CD1c-positive myeloid dendritic cell (primary cell): ENCODE results near the gene BRSK2.

ENCODE experiments used
- DNase-seq: peaks from one replicate; pipeline ENCODE4 v3.0.0-alpha.2; 2016; ENCODE audit errors: extremely low spot score

The BRSK2 gene

DNA sequence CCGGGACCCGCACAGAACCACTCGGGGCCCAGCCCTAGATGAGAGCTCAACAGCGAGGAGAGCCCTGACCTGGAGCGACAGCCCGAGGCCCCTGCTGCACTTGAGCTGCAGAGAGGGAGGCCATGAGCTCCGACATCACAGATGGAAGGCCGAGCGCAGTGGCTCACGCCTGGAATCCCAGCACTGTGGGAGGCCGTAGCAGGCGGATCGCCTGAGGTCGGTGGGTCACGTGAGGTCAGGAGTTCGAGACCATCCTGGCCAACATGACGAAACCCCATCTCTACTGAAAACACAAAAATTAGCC, 13.8 kb upstream of the BRSK2 start:
- no peak for DNase-seq

DNA sequence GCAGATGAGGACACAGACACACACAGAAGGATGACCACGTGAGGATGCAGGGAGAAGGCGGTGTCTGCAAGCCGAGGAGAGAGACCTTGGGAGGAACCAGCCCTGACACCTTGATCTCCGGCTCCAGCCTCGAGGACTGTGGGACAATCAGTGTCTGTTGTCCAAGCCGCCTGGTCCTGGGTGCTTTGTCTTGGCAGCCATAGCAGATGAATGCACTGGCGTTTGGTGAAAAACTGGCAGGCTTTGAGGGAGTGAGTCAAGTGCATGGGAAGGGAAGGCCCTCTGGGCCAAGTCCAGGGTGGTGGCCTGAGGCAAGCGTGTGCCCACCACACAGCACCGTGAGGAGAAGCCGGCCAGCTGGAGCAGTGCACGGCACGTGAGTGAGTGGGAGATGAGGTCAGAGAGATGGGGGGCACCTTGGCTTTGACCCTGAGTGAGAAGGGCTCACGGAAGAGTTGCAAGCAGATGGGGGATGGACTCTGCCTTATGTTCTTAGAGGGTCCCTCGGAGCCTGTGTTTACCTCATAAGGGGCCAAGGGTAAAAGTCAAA, 12.4 kb upstream of the BRSK2 start:
- no peak for DNase-seq

DNA sequence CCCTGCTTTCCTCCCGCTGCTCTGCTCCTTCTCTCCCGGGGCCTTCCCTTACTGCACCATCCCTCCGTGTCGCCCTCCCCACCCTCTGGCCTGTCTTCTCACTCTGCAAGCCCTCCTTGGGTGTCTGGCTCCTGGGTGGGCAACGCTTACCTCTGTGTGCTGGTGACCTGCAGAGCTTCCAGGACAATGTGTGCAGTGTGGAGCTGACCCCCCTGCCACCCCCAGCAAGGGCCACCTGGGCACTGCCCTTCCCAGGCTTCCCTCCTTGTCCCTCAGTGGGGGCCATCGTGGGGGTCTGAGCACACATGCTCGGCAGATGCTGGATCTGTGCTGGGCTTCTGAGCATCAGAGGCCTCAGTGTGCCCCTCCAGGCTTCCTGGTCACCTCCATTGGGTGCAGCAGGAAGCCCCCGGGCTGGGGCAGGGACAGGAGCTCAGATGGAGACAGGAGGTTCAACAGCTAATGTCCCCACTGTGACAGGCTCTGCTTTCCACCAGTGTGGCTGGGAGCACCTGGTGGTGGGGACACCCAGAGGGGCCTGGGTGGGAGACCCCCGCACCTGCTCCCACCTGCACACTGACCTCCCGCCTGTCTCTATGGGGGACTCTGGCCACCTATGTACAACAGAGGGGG, 7.8 kb upstream of the BRSK2 start:
- no peak for DNase-seq

DNA sequence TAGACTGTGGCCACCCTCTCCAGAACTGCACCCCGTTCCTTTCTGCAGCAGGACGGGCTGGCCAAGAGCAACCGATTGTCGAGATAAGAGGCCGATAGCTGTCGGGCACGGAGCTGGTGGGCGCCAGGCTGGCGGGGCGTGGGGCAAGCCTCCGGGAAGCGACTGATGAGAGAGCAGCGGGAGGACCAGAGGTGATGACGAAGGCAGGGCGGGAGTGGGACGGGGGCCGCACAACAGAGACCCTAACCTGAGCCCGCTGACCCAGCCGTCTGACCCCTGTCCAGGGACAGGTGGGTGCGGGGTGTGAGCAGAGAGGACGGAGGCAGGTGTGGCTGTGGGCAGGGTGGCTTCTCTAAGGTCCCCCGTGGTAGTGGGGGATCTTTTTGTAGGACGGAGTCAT, 7.3 kb upstream of the BRSK2 start:
- DNase-seq = no peak

DNA sequence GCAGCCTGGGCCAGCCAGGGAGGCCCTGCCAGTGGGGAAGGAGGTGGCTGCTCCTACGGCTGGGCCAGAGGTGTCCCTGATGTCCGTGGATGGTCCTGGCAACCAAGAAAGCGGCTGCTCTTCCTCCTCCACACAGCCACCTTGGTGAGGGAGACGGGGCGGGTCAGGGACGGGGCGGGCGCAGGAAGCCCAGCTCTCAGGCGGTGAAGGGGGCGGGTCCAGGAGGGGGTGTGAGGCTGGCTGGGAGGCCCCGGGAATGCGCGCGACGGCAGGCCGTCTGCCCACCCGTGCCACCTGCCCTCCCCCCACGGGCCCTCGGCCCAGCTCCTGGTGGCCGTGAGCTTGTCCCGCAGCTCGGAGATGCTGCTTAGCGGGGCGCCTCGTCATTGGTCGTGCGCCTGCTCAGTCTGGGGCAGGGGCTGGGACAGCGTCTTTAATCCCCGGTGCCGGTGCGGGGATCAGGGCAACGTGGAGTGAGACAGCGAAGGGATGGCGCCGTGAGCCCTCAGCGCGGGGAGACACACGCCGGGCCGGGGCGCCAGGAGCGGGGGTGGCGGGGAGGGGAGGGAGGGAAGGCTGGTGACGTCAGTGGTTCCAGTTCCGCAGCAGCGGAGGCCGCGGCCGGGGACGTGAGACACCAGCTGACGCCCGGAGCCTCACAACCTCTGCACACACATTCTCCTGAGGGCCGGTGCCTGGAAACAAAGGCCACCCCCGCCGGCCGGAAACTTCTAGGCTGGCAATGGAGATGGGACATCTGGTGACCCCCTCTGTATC, 6.7 kb upstream of the BRSK2 start:
- DNase-seq = peak; percentile 94

DNA sequence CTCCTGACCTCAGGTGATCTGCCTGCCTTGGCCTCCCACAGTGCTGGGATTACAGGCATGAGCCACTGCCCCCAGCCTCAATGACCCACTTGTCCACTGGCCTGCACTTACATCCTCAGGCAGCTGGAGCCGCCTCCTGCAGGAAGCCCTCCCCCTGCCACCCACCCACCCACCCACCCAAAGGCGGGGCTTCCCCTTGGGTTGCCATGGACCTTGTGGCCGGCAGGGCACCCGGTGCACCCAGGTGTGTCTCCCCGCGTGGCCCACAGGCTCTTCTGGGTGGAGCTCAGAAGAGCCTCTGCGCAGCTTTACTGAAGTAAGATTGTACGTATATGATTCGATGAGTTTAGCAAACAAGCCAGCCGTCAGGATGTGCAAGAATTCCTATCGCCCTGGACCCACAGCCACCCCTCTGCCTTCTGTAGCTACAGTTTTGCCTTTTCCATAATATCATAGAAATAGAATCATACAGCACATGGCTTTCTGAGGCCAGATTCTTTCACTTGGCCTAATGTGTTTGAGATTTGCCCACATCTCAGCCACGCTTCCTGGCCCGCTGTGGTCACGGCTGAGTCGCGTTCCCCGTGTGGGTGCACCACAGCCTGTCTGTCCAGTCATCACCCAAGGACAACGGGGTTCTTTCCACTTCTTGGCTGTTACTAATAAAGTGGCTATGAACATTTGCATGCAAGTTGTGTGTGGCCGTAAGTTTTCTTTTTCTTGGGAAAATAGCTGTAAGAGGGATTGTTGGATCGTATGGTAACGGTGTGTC, 5.3 kb upstream of the BRSK2 start:
- peak; percentile 50 for DNase-seq

DNA sequence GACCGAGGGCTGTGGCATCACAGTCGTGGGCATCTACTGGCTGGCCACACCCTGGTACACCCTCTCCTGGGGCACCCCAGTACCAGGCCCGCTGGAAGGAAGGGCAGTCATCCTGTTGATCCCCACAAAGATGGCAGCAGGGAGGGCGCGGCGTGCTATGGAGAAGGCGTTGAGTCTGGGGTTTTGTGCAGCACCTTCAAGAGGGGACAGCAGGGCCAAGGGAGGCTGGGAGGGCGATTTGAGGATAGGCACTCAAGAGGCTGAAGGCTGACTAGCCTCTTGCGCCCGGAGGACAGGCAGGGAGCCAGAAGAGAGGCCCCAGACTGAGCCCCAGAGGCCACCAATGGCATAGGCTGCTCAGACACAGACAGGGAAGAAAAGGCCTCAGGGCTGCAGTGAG, 2.2 kb upstream of the BRSK2 start:
- no peak for DNase-seq

DNA sequence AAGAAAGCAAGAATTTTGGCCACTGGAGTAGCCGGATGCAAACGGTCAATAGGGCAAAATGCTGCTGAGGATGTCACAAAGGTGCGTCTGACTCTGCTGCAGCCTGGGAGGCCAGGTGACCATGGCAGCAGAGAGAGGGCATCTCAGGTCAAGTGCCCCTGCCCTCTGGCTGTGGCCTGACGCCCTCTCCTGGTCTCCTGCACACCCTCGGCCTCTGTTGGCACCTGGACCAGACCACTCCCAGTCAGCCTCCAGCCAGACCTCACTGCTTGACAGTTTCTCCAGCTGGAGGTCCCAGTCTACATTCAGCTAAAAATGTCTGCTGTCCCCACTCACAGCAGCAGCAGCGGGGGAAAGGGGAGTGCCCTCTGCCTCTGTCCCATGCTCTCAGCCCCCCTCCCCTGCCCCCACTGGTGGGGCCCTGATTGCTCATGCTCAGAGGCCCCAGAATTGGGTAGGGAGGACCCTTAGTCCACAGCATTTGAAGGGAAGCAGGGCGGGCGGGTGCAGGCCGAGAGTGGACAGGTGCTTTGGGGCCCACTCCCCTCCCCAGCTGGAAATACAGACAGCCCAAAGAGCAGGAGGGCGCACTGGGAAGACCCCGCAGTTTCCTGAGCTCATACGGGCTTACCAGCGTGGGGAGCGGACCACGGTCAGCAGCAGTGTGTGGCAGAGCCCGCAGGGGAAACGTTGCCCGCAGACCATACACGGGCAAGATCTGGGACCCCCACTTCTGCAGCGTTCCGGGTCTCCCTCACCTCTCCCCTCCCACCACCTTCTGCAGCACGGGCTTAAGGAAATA, 1.6 kb upstream of the BRSK2 start:
- no peak for DNase-seq

DNA sequence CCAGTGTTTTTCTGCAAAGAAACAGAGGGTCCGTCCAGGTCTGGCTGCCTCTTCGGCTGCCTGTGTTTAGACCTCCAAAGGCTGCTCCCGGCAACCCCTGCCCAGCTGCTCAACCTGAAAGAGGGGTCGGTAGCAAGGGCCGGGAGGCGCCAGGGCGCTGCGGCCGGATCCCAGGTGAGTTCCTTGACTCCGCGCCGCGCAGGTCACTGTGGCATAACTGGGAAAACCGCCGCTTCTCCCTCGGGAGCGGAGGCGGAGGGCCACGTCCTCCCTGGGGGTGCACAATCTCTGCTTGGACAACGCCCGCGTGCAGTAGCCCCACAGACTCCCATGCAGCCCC, 1.0 kb upstream of the BRSK2 start:
- DNase-seq = no peak

DNA sequence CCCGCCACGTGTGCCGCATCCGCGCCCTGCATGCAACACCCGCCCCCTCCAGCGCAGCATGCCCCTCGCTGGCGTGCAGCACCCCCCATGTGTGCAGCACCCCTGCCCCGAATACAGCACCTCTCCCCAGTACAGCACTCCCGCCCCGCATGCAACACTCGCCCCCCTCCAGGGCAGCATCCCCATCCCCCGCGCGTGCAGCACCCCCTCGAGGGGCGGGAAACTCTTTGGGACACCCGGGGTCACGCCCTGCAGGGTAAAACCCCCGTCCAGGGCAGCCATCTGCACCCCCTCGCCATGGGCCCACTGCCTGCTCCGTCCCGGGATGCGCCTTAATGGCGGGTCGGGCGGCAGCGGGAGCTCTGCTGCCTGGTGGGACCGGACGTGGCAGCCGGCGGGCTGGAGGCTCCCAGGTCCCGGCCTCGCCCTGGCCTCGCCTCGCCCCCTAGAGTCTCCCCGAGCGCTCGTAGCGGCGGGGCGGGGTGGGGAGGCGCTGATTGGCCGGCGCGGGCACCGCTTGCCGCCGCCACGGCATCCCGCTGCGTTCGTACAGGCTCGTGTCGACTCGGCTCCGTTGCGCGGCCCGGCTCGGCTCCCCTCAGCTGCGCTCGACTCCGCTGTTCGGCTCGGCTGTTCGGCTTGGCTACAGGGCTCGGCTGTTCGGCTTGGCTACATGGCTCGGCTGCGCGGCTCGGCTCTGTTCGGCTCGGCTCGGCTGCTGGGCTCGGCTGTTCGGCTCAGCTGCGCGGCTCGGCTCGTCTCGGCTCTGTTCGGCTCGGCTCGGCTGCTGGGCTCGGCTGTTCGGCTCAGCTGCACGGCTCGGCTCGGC, 417 bp upstream of the BRSK2 start:
- peak; percentile 98 for DNase-seq

DNA sequence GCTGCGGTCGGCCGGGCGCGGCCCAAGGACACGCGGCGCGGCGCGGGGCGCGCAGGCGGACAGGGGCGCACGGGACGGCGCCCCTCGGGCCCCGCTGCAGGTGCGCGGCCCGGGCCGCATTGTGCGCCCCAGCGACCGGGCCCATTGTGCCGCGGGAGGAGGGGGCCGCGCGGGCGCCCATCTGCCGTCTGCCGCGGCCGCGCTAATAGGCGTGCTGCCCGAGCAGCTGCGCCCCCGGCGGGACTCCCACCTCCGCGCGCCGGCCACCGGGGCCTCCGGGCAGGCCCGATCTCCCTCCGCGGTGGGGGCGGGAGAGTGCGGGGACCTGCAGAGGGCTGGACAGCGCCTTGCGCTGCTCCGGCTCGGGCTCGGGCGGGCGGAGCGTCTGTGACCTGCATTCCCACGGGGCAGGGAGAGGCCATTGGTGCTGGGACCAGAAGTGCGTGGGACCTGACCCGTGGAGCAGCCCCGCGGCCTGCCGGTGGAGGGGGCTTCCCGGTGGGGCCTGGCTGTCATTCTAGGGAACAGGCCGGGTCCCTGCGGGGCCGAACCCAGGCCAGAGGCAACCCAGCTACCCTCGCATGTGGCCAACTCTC, 933 bp downstream of the BRSK2 start:
- DNase-seq = peak; percentile 16

DNA sequence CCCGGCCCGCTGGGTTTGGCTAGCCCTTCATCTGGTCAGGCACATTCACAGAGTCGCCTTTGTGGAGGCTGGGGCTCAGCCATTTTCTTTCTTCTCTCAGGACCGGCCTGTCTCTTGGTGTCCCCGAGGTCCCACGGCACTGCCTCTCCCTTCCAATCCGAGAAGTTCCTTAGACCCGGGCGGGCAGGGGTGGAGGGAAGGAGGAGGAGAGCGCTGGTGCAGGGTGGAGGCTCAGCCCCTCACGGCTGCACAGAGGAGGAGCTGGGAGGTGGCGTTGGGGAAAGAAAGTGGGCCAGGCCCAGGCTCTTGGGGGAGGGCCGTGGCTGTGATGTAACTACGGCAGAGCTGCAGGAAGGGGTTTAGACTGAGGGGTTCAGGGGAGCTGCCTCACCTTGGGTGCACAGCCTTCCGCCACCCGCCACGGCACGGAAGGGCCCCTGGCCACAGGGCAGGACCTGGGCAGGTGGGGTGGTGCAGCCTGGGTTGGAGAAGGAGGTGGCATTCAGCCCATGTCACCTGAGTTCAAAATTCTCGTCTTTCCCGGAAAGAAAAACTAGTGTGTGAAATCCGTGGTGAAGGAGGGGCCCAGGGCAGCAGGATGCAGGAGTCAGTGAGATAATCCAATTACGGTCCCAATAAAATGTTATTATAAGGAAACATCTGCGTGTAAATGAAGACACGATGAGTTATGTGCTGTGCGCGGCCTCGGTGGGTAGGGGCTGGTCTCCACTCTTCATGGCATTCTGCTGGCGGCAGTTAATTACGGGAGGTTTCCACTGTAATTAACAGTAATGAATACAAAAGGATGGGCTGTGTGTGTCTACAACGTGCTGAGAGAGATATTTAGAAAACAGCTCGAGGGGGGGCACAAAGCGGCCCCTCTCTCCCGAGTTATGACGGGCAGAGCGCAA, 1.7 kb downstream of the BRSK2 start:
- peak; percentile 7 for DNase-seq

DNA sequence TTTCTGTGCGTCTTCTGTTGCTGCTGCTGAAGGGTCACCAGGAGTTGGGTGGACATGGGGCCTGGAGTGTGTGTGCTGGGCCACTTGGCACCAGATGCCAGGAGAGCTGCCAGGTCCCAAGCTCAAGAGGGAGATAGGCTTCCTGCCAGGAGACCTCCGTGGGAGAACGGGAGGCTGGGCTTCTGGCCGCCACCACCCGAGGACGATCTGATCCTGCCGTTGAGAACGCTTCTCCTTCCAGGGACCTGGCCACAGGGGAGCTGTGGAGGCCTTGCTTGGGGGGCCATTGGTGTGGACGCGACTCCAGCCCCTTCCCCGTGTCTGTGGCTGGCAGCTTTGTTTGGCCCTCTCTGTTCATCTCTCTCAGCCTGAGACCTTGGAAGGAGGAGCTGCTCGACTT, 2.4 kb downstream of the BRSK2 start:
- no peak for DNase-seq

DNA sequence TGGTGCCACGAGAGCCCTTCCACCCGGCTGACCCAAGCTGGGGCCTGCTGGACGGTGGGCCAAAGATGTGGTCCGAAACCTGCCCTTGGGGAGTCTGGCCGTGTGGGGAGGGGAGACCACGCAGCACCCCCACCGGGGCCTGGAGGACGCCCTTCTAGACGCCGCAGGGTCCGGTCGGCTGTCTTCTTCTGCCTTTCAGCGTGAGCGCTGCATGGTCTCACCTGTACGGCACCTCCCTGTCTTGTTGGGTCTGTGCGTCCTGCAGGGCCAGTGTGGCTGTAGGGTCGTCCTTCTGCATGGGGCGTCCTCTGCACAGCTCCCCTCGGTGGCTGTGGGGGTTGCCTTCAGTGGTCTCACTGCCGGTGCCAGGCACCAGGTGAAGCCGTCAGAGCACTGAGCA, 2.8 kb downstream of the BRSK2 start:
- no peak for DNase-seq

DNA sequence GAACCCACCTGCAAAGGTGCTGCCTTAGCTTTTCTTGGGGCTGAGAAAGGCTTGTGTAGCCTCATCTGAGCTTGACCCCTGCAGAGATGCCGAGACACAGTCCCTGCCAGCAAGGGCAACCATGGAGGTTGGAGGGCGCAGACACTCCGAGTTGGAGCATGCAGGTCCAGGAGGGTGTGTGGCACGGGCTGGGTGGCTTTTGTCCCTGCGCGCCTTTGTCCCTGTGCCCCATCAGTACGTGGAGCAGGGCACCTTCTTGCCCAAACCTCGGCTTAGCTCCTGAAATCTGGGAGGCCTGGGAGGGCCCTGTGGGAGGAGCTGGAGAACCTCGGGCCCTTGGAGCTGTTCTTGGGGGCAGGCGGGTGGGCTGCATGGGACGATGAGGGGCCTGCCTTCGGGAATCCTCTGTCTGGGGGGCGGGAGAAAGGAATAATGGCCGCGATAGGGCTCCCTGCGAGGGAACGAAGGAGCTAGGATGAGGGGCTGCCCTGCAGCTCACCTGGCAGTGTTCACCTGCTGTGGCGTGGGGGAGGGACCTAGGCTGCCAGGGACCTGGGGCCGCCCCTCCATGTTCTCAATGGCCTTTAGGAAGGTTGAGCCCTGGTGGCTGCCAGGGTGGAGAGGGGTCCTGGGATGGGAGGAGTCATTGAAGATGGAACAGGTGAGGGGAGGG, 3.4 kb downstream of the BRSK2 start:
- DNase-seq = no peak

DNA sequence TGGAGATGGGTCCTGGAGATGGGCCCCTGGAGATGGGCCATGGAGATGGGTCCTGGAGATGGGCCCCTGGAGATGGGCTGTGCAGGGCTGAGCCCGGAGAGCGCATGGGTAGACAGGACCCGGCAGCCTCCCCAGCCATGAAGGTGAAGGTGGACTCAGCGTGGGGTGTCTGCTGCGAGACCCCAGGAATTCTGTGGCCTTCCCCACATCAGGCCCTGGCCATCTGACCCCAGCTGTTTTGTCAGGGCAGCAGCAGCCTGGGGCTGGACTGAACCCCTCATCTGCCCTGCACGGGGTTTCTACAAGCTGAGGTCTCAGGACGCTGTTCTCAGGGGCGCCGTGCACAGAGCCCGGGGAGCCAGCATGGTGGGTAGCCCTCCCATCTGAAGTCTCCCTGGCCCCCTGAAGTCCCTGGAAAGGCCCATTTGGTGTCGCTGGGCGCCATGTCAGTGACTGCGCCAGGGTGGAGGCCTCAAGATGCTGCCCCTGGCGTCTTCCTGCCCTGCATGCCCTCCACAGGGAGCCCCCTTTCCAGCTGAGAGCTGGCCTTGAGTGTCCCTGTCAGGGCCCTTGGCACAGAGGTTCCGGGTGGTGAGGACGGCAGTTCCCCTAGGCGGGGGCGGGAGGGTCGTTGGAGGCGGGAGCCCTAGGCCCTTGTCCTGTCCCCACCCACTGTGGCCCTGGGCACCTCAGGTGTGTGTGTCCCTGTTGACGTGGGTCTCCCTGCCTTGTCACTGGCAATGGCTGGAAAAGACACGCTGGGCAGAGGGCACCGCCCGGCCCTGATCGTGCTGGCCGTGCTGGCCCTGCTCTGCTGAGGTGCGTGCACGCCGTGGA, 5.4 kb downstream of the BRSK2 start:
- DNase-seq = no peak

DNA sequence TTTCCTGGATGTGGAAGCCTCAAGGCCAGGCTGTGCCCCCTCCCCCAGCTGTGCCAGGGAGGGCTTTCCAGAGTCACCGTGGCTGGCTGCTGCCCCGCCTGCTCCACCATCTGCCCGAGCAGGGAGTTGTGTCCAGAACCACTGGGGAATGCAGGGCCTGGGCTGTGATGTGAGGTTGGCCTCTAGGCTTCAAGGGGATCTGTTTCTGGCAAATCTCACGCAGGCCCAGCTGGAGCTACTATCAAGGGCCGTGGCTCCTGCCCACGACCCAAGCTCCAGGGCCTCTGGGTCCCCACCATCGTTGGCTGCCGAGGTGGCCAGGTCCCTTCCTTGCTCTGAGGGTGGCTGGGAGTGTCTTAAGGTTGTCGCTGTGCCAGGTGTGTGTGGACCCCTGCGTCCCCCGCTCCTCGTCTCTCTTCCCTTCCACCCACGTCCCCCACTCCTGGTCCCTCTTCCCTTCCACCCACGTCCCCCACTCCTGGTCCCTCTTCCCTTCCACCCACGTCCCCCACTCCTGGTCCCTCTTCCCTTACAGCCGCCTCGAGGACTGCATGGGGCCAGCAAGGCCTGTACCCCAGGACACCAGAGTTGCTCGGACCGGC, 6.1 kb downstream of the BRSK2 start:
- DNase-seq = no peak

DNA sequence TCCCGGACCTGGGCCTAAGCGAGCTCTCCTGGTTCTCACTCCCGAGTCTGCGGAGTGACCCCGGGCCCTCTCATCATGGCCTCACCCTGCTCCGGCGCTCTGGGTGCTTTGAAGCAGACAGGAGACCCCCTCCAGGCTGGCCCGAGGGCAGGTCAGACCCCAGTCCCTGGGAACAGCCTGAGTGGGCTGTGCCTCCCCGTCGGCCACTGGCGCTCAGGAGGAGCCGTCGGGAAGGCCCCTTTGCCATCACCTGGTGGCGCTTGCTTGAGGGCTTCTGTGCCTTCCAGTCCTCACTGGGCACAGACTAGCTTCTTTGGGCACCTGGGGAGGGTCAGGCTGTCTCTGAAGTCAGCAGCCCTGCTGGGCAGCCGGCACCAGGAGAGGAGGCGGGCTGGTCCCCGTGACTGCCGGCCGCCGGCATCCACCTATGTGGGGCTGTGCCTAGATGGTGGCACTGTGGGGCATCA, 6.7 kb downstream of the BRSK2 start:
- no peak for DNase-seq
